SK-N-SH (cell line): ENCODE measurements around the gene PDE4B. TPM values are rescaled to one million over a fixed set of nuclear protein-coding genes. Genes with fewer than 3 reads are reported as not detected.

Source experiments
- CTCF ChIA-PET: fragments of 300-600, 350-600 bp; formaldehyde crosslinking; extraction: SDS; loops from one replicate; lab custom pipeline; 2021; lab: Yijun Ruan, JAX
- POLR2A ChIA-PET: fragments of 350-600 bp; sonication (Branson Sonifier 250); formaldehyde crosslinking; extraction: SDS; loops from one replicate; lab custom pipeline; 2020; ENCODE audit warnings: antibody characterized with exemption, inconsistent platforms; lab: Yijun Ruan, JAX
- DNase-seq: peaks from one replicate; pipeline ENCODE4 v3.0.0; 2012
- H2AFZ ChIP-seq: fragments of 200-600 bp; sonication (generic); 2 replicates; pipeline ENCODE4 v1.8.1; 2016; ENCODE audit warnings: antibody characterized with exemption, mild to moderate bottlenecking, low read depth
- H3F3A ChIP-seq: fragments of 200-600 bp; sonication (generic); replicated peaks from 2 replicates; pipeline ENCODE3; 2016; ENCODE audit warnings: antibody characterized with exemption, mild to moderate bottlenecking; ENCODE audit not compliant: insufficient read depth
- H3K27ac ChIP-seq, 2 experiments: fragments of 200-500 bp in 1 of 2; fragments of 200-600 bp in 1 of 2; sonication (Bioruptor generic) in 1 of 2; sonication (generic), shearing (Covaris generic) in 1 of 2; 2 replicates each; pipeline versions ENCODE4 v1.5.1 to v1.6.1; 2014 to 2016; ENCODE audit warnings: low read depth in 2 of 2, inconsistent platforms in 1 of 2, low read length in 1 of 2, mild to moderate bottlenecking in 1 of 2, mixed read lengths in 1 of 2
- H3K27me3 ChIP-seq: fragments of 200-600 bp; sonication (generic), shearing (Covaris generic); 2 replicates; pipeline ENCODE4 v1.6.1; 2016; ENCODE audit warnings: mixed run types; ENCODE audit not compliant: insufficient read depth
- H3K36me3 ChIP-seq, 2 experiments: fragments of 200-500 bp in 1 of 2; fragments of 200-600 bp in 1 of 2; sonication (Bioruptor generic) in 1 of 2; sonication (generic) in 1 of 2; replicated peaks in 1 of 2; 2 replicates each; pipeline versions ENCODE3 to v1.5.1; 2014 to 2016; ENCODE audit warnings: low read length in 1 of 2, mild to moderate bottlenecking in 1 of 2; ENCODE audit not compliant: insufficient read depth in 2 of 2, control insufficient read depth in 1 of 2
- H3K4me1 ChIP-seq, 2 experiments: fragments of 200-500 bp in 1 of 2; fragments of 200-600 bp in 1 of 2; sonication (Bioruptor generic) in 1 of 2; sonication (generic), shearing (Covaris generic) in 1 of 2; 2 replicates each; pipeline versions ENCODE4 v1.5.1 to v1.6.1; 2014 to 2016; ENCODE audit warnings: low read depth in 1 of 2, low read length in 1 of 2, mixed run types in 1 of 2; ENCODE audit not compliant: insufficient read depth in 2 of 2, control insufficient read depth in 1 of 2
- H3K4me2 ChIP-seq: fragments of 200-600 bp; sonication (generic), shearing (Covaris generic); 2 replicates; pipeline ENCODE4 v1.6.1; 2017; ENCODE audit warnings: mixed run types
- H3K4me3 ChIP-seq, 2 experiments: fragments of 200-500 bp in 1 of 2; fragments of 200-600 bp in 1 of 2; sonication (Bioruptor generic) in 1 of 2; sonication (generic), shearing (Covaris generic) in 1 of 2; 2 replicates each; pipeline versions ENCODE4 v1.5.1 to v1.8.1; 2014 to 2016; ENCODE audit warnings: low read depth in 2 of 2, inconsistent platforms in 1 of 2, low read length in 1 of 2, mild to moderate bottlenecking in 1 of 2, mixed read lengths in 1 of 2, moderate library complexity in 1 of 2
- H3K79me2 ChIP-seq: fragments of 200-600 bp; sonication (generic); 2 replicates; pipeline ENCODE4 v1.8.1; 2017; ENCODE audit warnings: mild to moderate bottlenecking; ENCODE audit not compliant: insufficient read depth
- H3K9ac ChIP-seq: fragments of 200-600 bp; sonication (generic); 2 replicates; pipeline ENCODE4 v1.6.1; 2017; ENCODE audit warnings: mixed run types
- H3K9me2 ChIP-seq: fragments of 200-600 bp; sonication (generic); 2 replicates; pipeline ENCODE4 v1.6.1; 2017; ENCODE audit warnings: mixed run types
- H3K9me3 ChIP-seq: fragments of 200-600 bp; sonication (generic); 2 replicates; pipeline ENCODE4 v1.6.1; 2017; ENCODE audit warnings: mixed run types, mild to moderate bottlenecking, moderate library complexity
- H4K20me1 ChIP-seq: fragments of 200-600 bp; sonication (generic); 2 replicates; pipeline ENCODE4 v1.6.1; 2017; ENCODE audit warnings: mild to moderate bottlenecking, mixed run types; ENCODE audit not compliant: insufficient read depth
- ELF1 ChIP-seq: IDR thresholded peaks from 2 replicates; pipeline ENCODE4 v1.4.0; 2012
- EP300 ChIP-seq, 2 experiments: IDR thresholded peaks; 2 replicates each; pipeline versions ENCODE4 v1.4.0 to v1.6.1; 2012; ENCODE audit warnings: borderline replicate concordance in 1 of 2, low read depth in 1 of 2, low read length in 1 of 2
- EZH2phosphoT487 ChIP-seq: fragments of 200-600 bp; sonication (generic); IDR thresholded peaks from 2 replicates; pipeline ENCODE4 v1.6.1; 2017; ENCODE audit warnings: low read depth, mixed run types, mild to moderate bottlenecking, antibody characterized with exemption, moderate library complexity, borderline replicate concordance
- FOSL2 ChIP-seq: IDR thresholded peaks from 2 replicates; pipeline ENCODE4 v1.4.0; 2012; ENCODE audit warnings: low read depth, mild to moderate bottlenecking, moderate library complexity, borderline replicate concordance
- FOXJ3 ChIP-seq: sonication (generic); formaldehyde crosslinking; IDR thresholded peaks from 2 replicates; pipeline ENCODE4 v1.5.1; 2020; ENCODE audit warnings: mild to moderate bottlenecking, missing genetic modification reagents
- JUND ChIP-seq: IDR thresholded peaks from 2 replicates; pipeline ENCODE4 v1.4.0; 2012
- MEF2A ChIP-seq: IDR thresholded peaks from 2 replicates; pipeline ENCODE4 v1.4.0; 2012; ENCODE audit warnings: low read depth, borderline replicate concordance
- NRF1 ChIP-seq: IDR thresholded peaks from 2 replicates; pipeline ENCODE4 v1.6.1; 2012; ENCODE audit warnings: low read depth, mild to moderate bottlenecking, low read length
- PBX3 ChIP-seq: IDR thresholded peaks from 2 replicates; pipeline ENCODE4; 2012
- POLR2AphosphoS5 ChIP-seq: IDR thresholded peaks from 2 replicates; pipeline ENCODE4 v1.6.1; 2012; ENCODE audit warnings: low read depth, low read length
- RAD21 ChIP-seq: IDR thresholded peaks from 2 replicates; pipeline ENCODE4 v1.6.1; 2012; ENCODE audit warnings: mild to moderate bottlenecking, low read length
- RXRA ChIP-seq: IDR thresholded peaks from 2 replicates; pipeline ENCODE4 v1.4.0; 2012; ENCODE audit warnings: low read depth, mild to moderate bottlenecking, borderline replicate concordance
- SIN3A ChIP-seq: IDR thresholded peaks from 2 replicates; pipeline ENCODE4 v1.6.1; 2012; ENCODE audit warnings: low read depth, mild to moderate bottlenecking, low read length, moderate library complexity, borderline replicate concordance
- SMC3 ChIP-seq: IDR thresholded peaks from 2 replicates; pipeline ENCODE4 v1.6.1; 2012; ENCODE audit warnings: low read depth, low read length, improper control_type of control experiment
- TAF1 ChIP-seq: IDR thresholded peaks from 2 replicates; pipeline ENCODE4 v1.6.1; 2012; ENCODE audit warnings: low read depth, mild to moderate bottlenecking, low read length, moderate library complexity, borderline replicate concordance
- TCF12 ChIP-seq: IDR thresholded peaks from 2 replicates; pipeline ENCODE4 v1.4.0; 2012
- TEAD4 ChIP-seq: IDR thresholded peaks from 2 replicates; pipeline ENCODE4 v1.4.0; 2012; ENCODE audit warnings: mild to moderate bottlenecking, borderline replicate concordance; ENCODE audit not compliant: insufficient read depth
- USF2 ChIP-seq: fragments of 150-350 bp; IDR thresholded peaks from 2 replicates; pipeline ENCODE4 v1.6.1; 2017; ENCODE audit warnings: antibody characterized with exemption, low read length, low read depth, borderline replicate concordance
- ZBTB33 ChIP-seq: IDR thresholded peaks from 2 replicates; pipeline ENCODE4 v1.4.0; 2012; ENCODE audit warnings: low read depth, borderline replicate concordance
- WGBS: methylation state at CpG from one replicate; pipeline ENCODE4 v1.1.6; 2017; ENCODE audit warnings: low lambda C conversion rate; 5-methylcytosine and 5-hydroxymethylcytosine counted together
- polyA plus RNA-seq, 3 experiments: library from polyadenylated mRNA; depleted of rRNA; stranded (reverse); fragments of >200 nt; gene quantifications; 2 replicates each; pipeline ENCODE4 v1.2.3, GENCODE V29; 2012
- TF ChIP-seq, protein P1 (sequence below): IDR thresholded peaks from 2 replicates; pipeline ENCODE4 v1.4.0; 2012; ENCODE audit warnings: low read depth, borderline replicate concordance
- TF ChIP-seq, protein P2 (sequence below): fragments of 200-600 bp; sonication (generic); IDR thresholded peaks from 2 replicates; pipeline ENCODE4 v1.6.1; 2017; ENCODE audit warnings: antibody characterized with exemption, mild to moderate bottlenecking, moderate library complexity

PDE4B gene
- polyA plus RNA-seq, 1 of the 3 experiments (the other 2 are of a cell fraction) = 1.9 TPM

- H3F3A ChIP-seq = no peaks in the 10 kb centered on the region
- H3K27ac ChIP-seq = no peak overlapping the region
- no peak overlapping the region for H2AFZ ChIP-seq
- no peaks in the 10 kb centered on the region for H3K4me1 ChIP-seq
- WGBS = 13% methylated on average over 1 of the region's 1 CpG
- no peaks in the 10 kb centered on the region for H3K27me3 ChIP-seq
- ChIA-PET CTCF (no interaction called here), POLR2A (no interaction called here)
- no peak overlapping the region for H3K4me2 ChIP-seq
- no peaks in the 10 kb centered on the region for H3K36me3 ChIP-seq
- DNase-seq = no peak
- no peaks in the 10 kb centered on the region for H4K20me1 ChIP-seq
- H3K9me3 ChIP-seq = no peaks in the 10 kb centered on the region
- H3K9ac ChIP-seq = no peak overlapping the region
- no peak overlapping the region for H3K4me3 ChIP-seq
- H3K79me2 ChIP-seq = no peaks in the 10 kb centered on the region
- H3K9me2 ChIP-seq = no peaks in the 10 kb centered on the region
- TF ChIP-seq MEF2A (no peak), ELF1 (no peak), NRF1 (no peak), TAF1 (no peak), PBX3 (no peak), RXRA (no peak), POLR2AphosphoS5 (no peak), RAD21 (no peak), JUND (no peak), EP300 (IDR thresholded peaks at IDR 0.05; ENCODE audit: borderline replicate concordance in 1 of 2, low read depth in 1 of 2, low read length in 1 of 2) (no peak), SIN3A (no peak), USF2 (no peak)
- TF ChIP-seq, all 33 proteins: peak for 0
Observed at GRCh38 chr1:65896721-65897120, 104.0 kb downstream of the PDE4B start.

DNA sequence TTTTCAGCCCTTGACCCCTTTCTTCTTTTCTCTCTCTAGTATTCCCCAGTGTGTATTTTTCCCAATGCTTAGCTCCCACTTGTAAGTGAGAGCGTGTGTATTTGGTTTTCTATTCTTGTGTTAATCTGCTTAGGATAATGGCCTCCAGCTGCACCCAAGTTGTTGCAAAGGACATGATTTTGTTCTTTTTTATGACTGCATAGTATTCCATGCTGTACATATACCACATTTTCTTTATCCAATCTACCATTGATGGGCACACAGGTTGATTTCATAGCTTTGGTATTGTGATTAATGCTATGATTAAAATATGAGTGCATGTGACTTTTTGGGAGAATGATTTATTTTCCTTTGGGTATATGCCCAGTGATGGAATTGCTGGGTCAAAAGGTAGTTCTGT, 104.8 kb downstream of the PDE4B start:
- Histone ChIP-seq H3K4me3 (no peak overlapping the region), H3K27ac (no peak overlapping the region), H3K4me1 (no peaks in the 10 kb centered on the region), H3K79me2 (no peaks in the 10 kb centered on the region), H3K4me2 (no peak overlapping the region), H3K9me2 (no peaks in the 10 kb centered on the region), H3K9me3 (no peaks in the 10 kb centered on the region), H3K9ac (no peak overlapping the region), H3K27me3 (no peaks in the 10 kb centered on the region), H2AFZ (no peak overlapping the region), H3F3A (no peaks in the 10 kb centered on the region), H3K36me3 (no peaks in the 10 kb centered on the region), H4K20me1 (no peaks in the 10 kb centered on the region)
- TF ChIP-seq TEAD4 = no peak
- TF ChIP-seq, protein P1, sequence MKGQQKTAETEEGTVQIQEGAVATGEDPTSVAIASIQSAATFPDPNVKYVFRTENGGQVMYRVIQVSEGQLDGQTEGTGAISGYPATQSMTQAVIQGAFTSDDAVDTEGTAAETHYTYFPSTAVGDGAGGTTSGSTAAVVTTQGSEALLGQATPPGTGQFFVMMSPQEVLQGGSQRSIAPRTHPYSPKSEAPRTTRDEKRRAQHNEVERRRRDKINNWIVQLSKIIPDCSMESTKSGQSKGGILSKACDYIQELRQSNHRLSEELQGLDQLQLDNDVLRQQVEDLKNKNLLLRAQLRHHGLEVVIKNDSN = no peak
- TF ChIP-seq TCF12 = no peak
- no peak for TF ChIP-seq SIN3A
- no peak for TF ChIP-seq RXRA
- TF ChIP-seq, protein P2, sequence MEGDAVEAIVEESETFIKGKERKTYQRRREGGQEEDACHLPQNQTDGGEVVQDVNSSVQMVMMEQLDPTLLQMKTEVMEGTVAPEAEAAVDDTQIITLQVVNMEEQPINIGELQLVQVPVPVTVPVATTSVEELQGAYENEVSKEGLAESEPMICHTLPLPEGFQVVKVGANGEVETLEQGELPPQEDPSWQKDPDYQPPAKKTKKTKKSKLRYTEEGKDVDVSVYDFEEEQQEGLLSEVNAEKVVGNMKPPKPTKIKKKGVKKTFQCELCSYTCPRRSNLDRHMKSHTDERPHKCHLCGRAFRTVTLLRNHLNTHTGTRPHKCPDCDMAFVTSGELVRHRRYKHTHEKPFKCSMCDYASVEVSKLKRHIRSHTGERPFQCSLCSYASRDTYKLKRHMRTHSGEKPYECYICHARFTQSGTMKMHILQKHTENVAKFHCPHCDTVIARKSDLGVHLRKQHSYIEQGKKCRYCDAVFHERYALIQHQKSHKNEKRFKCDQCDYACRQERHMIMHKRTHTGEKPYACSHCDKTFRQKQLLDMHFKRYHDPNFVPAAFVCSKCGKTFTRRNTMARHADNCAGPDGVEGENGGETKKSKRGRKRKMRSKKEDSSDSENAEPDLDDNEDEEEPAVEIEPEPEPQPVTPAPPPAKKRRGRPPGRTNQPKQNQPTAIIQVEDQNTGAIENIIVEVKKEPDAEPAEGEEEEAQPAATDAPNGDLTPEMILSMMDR = no peak
- no peak for TF ChIP-seq EZH2phosphoT487
- no peak for TF ChIP-seq JUND
- TF ChIP-seq FOSL2 = no peak
- TF ChIP-seq MEF2A = no peak
- TF ChIP-seq ZBTB33 = no peak
- no peak for TF ChIP-seq FOXJ3 (CRISPR knock-in tag)
- no peak for TF ChIP-seq POLR2AphosphoS5
- no peak for TF ChIP-seq SMC3
- 31% methylated on average over 1 of the region's 1 CpG for WGBS
- ChIA-PET POLR2A (no interaction called here), CTCF (no interaction called here)
- no peak for DNase-seq
